ENCODE results near the gene MAGEA9. TPM values are rescaled to one million over a fixed set of nuclear protein-coding genes. Genes with fewer than 3 reads are reported as not detected.

MAGEA9 gene
- polyA plus RNA-seq, 1 donor from 2014 or later = not detected

- TF ChIP-seq CTCF (IDR thresholded peaks at IDR 0.05; ENCODE audit: poor library complexity, severe bottlenecking) (no peak), SMC3 (conservative IDR thresholded peaks at IDR 0.05; ENCODE audit: poor library complexity) (no peak)
These were observed 17.5 kb downstream of the MAGEA9 start (continued) for GRCh38 chrX:149799095-149799714.

GRCh38 chrX:149799938-149800337 is 18.2 kb downstream of the MAGEA9 start:
- no peak for TF ChIP-seq REST (IDR thresholded peaks at IDR 0.05; ENCODE audit: borderline replicate concordance)
- TF ChIP-seq RAD21 (conservative IDR thresholded peaks at IDR 0.05) = no peak
- no peak for TF ChIP-seq SMC3 (conservative IDR thresholded peaks at IDR 0.05; ENCODE audit: poor library complexity)
- no peak for TF ChIP-seq EZH2 (IDR thresholded peaks at IDR 0.05; ENCODE audit: borderline replicate concordance, insufficient read depth, low read length, poor library complexity, severe bottlenecking)
- TF ChIP-seq EP300 (conservative IDR thresholded peaks at IDR 0.05; ENCODE audit: poor library complexity, severe bottlenecking) = no peak
- no peak for TF ChIP-seq POLR2AphosphoS5 (IDR thresholded peaks at IDR 0.05)
- TF ChIP-seq TAF1 (IDR thresholded peaks at IDR 0.05; ENCODE audit: low read depth) = no peak
- no peaks in the 10 kb centered on the region for H3K79me2 ChIP-seq (replicated peaks; ENCODE audit: insufficient read depth, low read length)

GRCh38 chrX:149803458-149804062 is 21.8 kb downstream of the MAGEA9 start:
- no peaks in the 10 kb centered on the region for H3K9me2 ChIP-seq (ENCODE audit: insufficient read depth, low read length)
- H3K27ac ChIP-seq (ENCODE audit: low read length) = no peak overlapping the region
- no peak overlapping the region for H3K4me3 ChIP-seq (ENCODE audit: low read length)
- H3K79me2 ChIP-seq (replicated peaks; ENCODE audit: insufficient read depth, low read length) = no peaks in the 10 kb centered on the region
- no peaks in the 10 kb centered on the region for H3K36me3 ChIP-seq (ENCODE audit: insufficient read depth, low read length)
- no peaks in the 10 kb centered on the region for H3F3A ChIP-seq (ENCODE audit: insufficient read depth, low read length, poor library complexity, severe bottlenecking)
- TF ChIP-seq RAD21 (conservative IDR thresholded peaks at IDR 0.05) = no peak
- no peak for TF ChIP-seq REST (IDR thresholded peaks at IDR 0.05; ENCODE audit: borderline replicate concordance)
- no peak for TF ChIP-seq MXI1 (conservative IDR thresholded peaks at IDR 0.05; ENCODE audit: poor library complexity, severe bottlenecking)
- no peak for TF ChIP-seq CTCF (IDR thresholded peaks at IDR 0.05; ENCODE audit: poor library complexity, severe bottlenecking)
- TF ChIP-seq POLR2AphosphoS5 (IDR thresholded peaks at IDR 0.05) = no peak
- no peak for TF ChIP-seq SMC3 (conservative IDR thresholded peaks at IDR 0.05; ENCODE audit: poor library complexity)
- no peak for TF ChIP-seq EZH2 (IDR thresholded peaks at IDR 0.05; ENCODE audit: borderline replicate concordance, insufficient read depth, low read length, poor library complexity, severe bottlenecking)
- no peak overlapping the region for H2AFZ ChIP-seq (ENCODE audit: low read depth, low read length)
- H3K9me3 ChIP-seq (ENCODE audit: low read length) = no peaks in the 10 kb centered on the region
- no peak overlapping the region for H3K9ac ChIP-seq (ENCODE audit: low read length)
- no peaks in the 10 kb centered on the region for H3K27me3 ChIP-seq (ENCODE audit: insufficient read depth, low read depth, low read length)
- H3K4me2 ChIP-seq (ENCODE audit: low read length) = no peak overlapping the region
- no peaks in the 10 kb centered on the region for H4K20me1 ChIP-seq (ENCODE audit: insufficient read depth)

More at GRCh38 chrX:149799938-149800337, 18.2 kb downstream of the MAGEA9 start:
- Histone ChIP-seq H3K27ac (ENCODE audit: low read length) (peak overlapping the region; percentile 55), H3K4me2 (ENCODE audit: low read length) (no peak overlapping the region), H3K27me3 (ENCODE audit: insufficient read depth, low read depth, low read length) (no peaks in the 10 kb centered on the region), H3K9me3 (ENCODE audit: low read length) (no peaks in the 10 kb centered on the region), H3F3A (ENCODE audit: insufficient read depth, low read length, poor library complexity, severe bottlenecking) (no peaks in the 10 kb centered on the region), H4K20me1 (ENCODE audit: insufficient read depth) (no peaks in the 10 kb centered on the region), H2AFZ (ENCODE audit: low read depth, low read length) (no peak overlapping the region), H3K36me3 (ENCODE audit: insufficient read depth, low read length) (no peaks in the 10 kb centered on the region), H3K4me3 (ENCODE audit: low read length) (no peak overlapping the region), H3K9me2 (ENCODE audit: insufficient read depth, low read length) (no peaks in the 10 kb centered on the region), H3K9ac (ENCODE audit: low read length) (no peak overlapping the region)
